Neural cell (in vitro differentiated cells): Measurements from ENCODE around the gene IPO7. TPM values are rescaled to one million over a fixed set of nuclear protein-coding genes. Genes with fewer than 3 reads are reported as not detected.

Experiments used
- H2AFZ ChIP-seq: fragments of 200-600, 300-800 bp; sonication (generic), shearing (Covaris generic); 2 replicates; pipeline ENCODE4 v1.6.0; 2014; ENCODE audit warnings: low read depth, mild to moderate bottlenecking, antibody characterized with exemption, low read length, moderate library complexity
- H3F3A ChIP-seq: fragments of 200-600 bp; shearing (Covaris generic); 2 replicates; pipeline ENCODE4 v1.6.1; 2016; ENCODE audit warnings: mild to moderate bottlenecking, moderate library complexity, mixed read lengths, antibody characterized with exemption, low read length; ENCODE audit not compliant: insufficient read depth, poor library complexity, severe bottlenecking
- H3K27ac ChIP-seq: fragments of 200-600, 300-800 bp; sonication (generic), shearing (Covaris generic); 2 replicates; pipeline ENCODE4 v1.5.1; 2014; ENCODE audit warnings: mild to moderate bottlenecking, low read length, moderate library complexity
- H3K27me3 ChIP-seq: fragments of 300-800, 200-600 bp; sonication (generic), shearing (Covaris generic); 2 replicates; pipeline ENCODE4 v1.6.0; 2014; ENCODE audit warnings: mild to moderate bottlenecking, low read depth, low read length, moderate library complexity; ENCODE audit not compliant: insufficient read depth
- H3K36me3 ChIP-seq: fragments of 300-800, 200-600 bp; sonication (generic), shearing (Covaris generic); 2 replicates; pipeline ENCODE4 v1.5.1; 2014; ENCODE audit warnings: mild to moderate bottlenecking, antibody characterized with exemption, low read length, moderate library complexity; ENCODE audit not compliant: insufficient read depth
- H3K4me2 ChIP-seq: fragments of 300-800, 200-600 bp; sonication (generic), shearing (Covaris generic); 2 replicates; pipeline ENCODE4 v1.6.0; 2014; ENCODE audit warnings: mild to moderate bottlenecking, low read length
- H3K4me3 ChIP-seq: fragments of 300-800, 200-600 bp; sonication (generic), shearing (Covaris generic); 2 replicates; pipeline ENCODE4 v1.5.1; 2014; ENCODE audit warnings: mild to moderate bottlenecking, low read length, moderate library complexity
- H3K79me2 ChIP-seq: fragments of 200-600 bp; shearing (Covaris generic); replicated peaks from 2 replicates; pipeline ENCODE4 v1.6.0; 2014; ENCODE audit warnings: mild to moderate bottlenecking, low read length, moderate library complexity; ENCODE audit not compliant: insufficient read depth
- H3K9ac ChIP-seq: fragments of 300-800, 200-600 bp; sonication (generic), shearing (Covaris generic); 2 replicates; pipeline ENCODE4 v1.6.1; 2016; ENCODE audit warnings: mild to moderate bottlenecking, low read length, mixed read lengths
- H3K9me2 ChIP-seq: fragments of 200-600 bp; shearing (Covaris generic); 2 replicates; pipeline ENCODE4 v1.6.1; 2016; ENCODE audit warnings: mild to moderate bottlenecking, low read length, mixed read lengths; ENCODE audit not compliant: insufficient read depth
- H3K9me3 ChIP-seq: fragments of 200-600, 300-800 bp; sonication (generic), shearing (Covaris generic); 2 replicates; pipeline ENCODE4 v1.6.1; 2016; ENCODE audit warnings: mild to moderate bottlenecking, mixed run types, low read length, moderate library complexity, mixed read lengths
- H4K20me1 ChIP-seq: fragments of 200-600 bp; shearing (Covaris generic); 2 replicates; pipeline ENCODE4 v1.6.1; 2016; ENCODE audit warnings: mild to moderate bottlenecking, mixed run types; ENCODE audit not compliant: insufficient read depth
- CTCF ChIP-seq: fragments of 450-650 bp; IDR thresholded peaks from 2 replicates; pipeline ENCODE4 v1.5.1; 2014; ENCODE audit warnings: antibody characterized with exemption, mild to moderate bottlenecking, moderate library complexity; ENCODE audit not compliant: poor library complexity, severe bottlenecking
- EP300 ChIP-seq: fragments of 450-650 bp; conservative IDR thresholded peaks from 2 replicates; pipeline ENCODE4 v1.6.1; 2014; ENCODE audit warnings: antibody characterized with exemption, mild to moderate bottlenecking, moderate library complexity; ENCODE audit not compliant: poor library complexity, severe bottlenecking
- EZH2 ChIP-seq: fragments of 200-600, 300-800 bp; shearing (Covaris generic), sonication (generic); IDR thresholded peaks from 2 replicates; pipeline ENCODE4 v1.6.1; 2014; ENCODE audit warnings: antibody characterized with exemption, low read length, borderline replicate concordance, mild to moderate bottlenecking; ENCODE audit not compliant: insufficient read depth, poor library complexity, severe bottlenecking
- MXI1 ChIP-seq: fragments of 450-650 bp; conservative IDR thresholded peaks from 2 replicates; pipeline ENCODE4 v1.6.1; 2014; ENCODE audit warnings: antibody characterized with exemption, mild to moderate bottlenecking; ENCODE audit not compliant: poor library complexity, severe bottlenecking
- POLR2AphosphoS5 ChIP-seq: IDR thresholded peaks from 2 replicates; pipeline ENCODE4 v1.6.1; 2012
- RAD21 ChIP-seq: fragments of 450-650 bp; conservative IDR thresholded peaks from 2 replicates; pipeline ENCODE4 v1.6.1; 2014; ENCODE audit warnings: antibody characterized with exemption, mild to moderate bottlenecking, moderate library complexity
- REST ChIP-seq: IDR thresholded peaks from 2 replicates; pipeline ENCODE4 v1.6.1; 2012; ENCODE audit warnings: borderline replicate concordance
- SMC3 ChIP-seq: fragments of 450-650 bp; conservative IDR thresholded peaks from 2 replicates; pipeline ENCODE4 v1.6.1; 2014; ENCODE audit warnings: antibody characterized with exemption, mild to moderate bottlenecking, moderate library complexity; ENCODE audit not compliant: poor library complexity
- TAF1 ChIP-seq: IDR thresholded peaks from 2 replicates; pipeline ENCODE4 v1.6.1; 2012; ENCODE audit warnings: low read depth
- polyA plus RNA-seq: library from polyadenylated mRNA; depleted of rRNA; stranded (reverse); fragments of >200 nt; gene quantifications from 2 replicates; pipeline ENCODE4 v1.2.3, GENCODE V29; 2014

Gene IPO7
- polyA plus RNA-seq, 1 donor from 2014 or later = 69.2 TPM

GRCh38 chr11:9489080-9489765 is 104.8 kb downstream of the IPO7 start:
- H3K9ac ChIP-seq = no peak overlapping the region
- no peaks in the 10 kb centered on the region for H3K9me3 ChIP-seq
- H3K36me3 ChIP-seq = no peaks in the 10 kb centered on the region
- no peaks in the 10 kb centered on the region for H4K20me1 ChIP-seq
- H3K27me3 ChIP-seq = no peaks in the 10 kb centered on the region
- H3K79me2 ChIP-seq = no peaks in the 10 kb centered on the region
- H3K4me3 ChIP-seq = no peak overlapping the region
- H3K27ac ChIP-seq = no peak overlapping the region
- no peaks in the 10 kb centered on the region for H3K9me2 ChIP-seq
- TF ChIP-seq EZH2 (no peak), REST (no peak), RAD21 (no peak), POLR2AphosphoS5 (no peak)
- H2AFZ ChIP-seq = no peak overlapping the region
- H3F3A ChIP-seq = no peaks in the 10 kb centered on the region
- no peak overlapping the region for H3K4me2 ChIP-seq

- Histone ChIP-seq H3K4me3 (no peak overlapping the region), H4K20me1 (no peaks in the 10 kb centered on the region), H3K9me2 (no peaks in the 10 kb centered on the region), H3K79me2 (no peaks in the 10 kb centered on the region), H3F3A (no peaks in the 10 kb centered on the region), H3K9ac (no peak overlapping the region), H3K36me3 (no peaks in the 10 kb centered on the region), H3K27me3 (no peaks in the 10 kb centered on the region), H2AFZ (no peak overlapping the region), H3K4me2 (no peak overlapping the region), H3K27ac (no peak overlapping the region), H3K9me3 (no peaks in the 10 kb centered on the region)
- TF ChIP-seq REST (no peak), POLR2AphosphoS5 (no peak), MXI1 (no peak), CTCF (no peak), SMC3 (no peak), RAD21 (no peak), EP300 (no peak), EZH2 (no peak), TAF1 (no peak)
Observed at GRCh38 chr11:9490376-9490775, 105.9 kb downstream of the IPO7 start.
